Nephron progenitor cell (in vitro differentiated cells): Measurements from ENCODE around the gene RHNO1.

Experiments used
- DNase-seq: peaks from one replicate; pipeline ENCODE4 v3.0.0; 2021
- H3K27ac Mint-ChIP-seq: 2 replicates; pipeline ENCODE4 v1.8.0; 2021; ENCODE audit warnings: mild to moderate bottlenecking, moderate library complexity, mixed read lengths
- H3K27me3 Mint-ChIP-seq: 2 replicates; pipeline ENCODE4 v1.8.0; 2021; ENCODE audit warnings: mild to moderate bottlenecking, low read depth, mixed read lengths; ENCODE audit not compliant: poor library complexity
- H3K36me3 Mint-ChIP-seq: 2 replicates; pipeline ENCODE4 v1.8.0; 2021; ENCODE audit warnings: low read depth, mixed read lengths
- H3K4me1 Mint-ChIP-seq: 2 replicates; pipeline ENCODE4 v1.8.0; 2021; ENCODE audit warnings: mixed read lengths
- H3K4me3 Mint-ChIP-seq: 2 replicates; pipeline ENCODE4 v1.8.0; 2021; ENCODE audit warnings: mild to moderate bottlenecking, moderate library complexity, mixed read lengths
- H3K9me3 Mint-ChIP-seq: 2 replicates; pipeline ENCODE4 v1.8.0; 2021; ENCODE audit warnings: mild to moderate bottlenecking, moderate library complexity, mixed read lengths
- CTCF ChIP-seq: fragments of 200-600 bp; sonication (generic); IDR thresholded peaks from 2 replicates; pipeline ENCODE4 v1.5.0; 2021; ENCODE audit warnings: antibody characterized with exemption

Gene RHNO1

GRCh38 chr12:2834581-2835491 is 42.2 kb upstream of the RHNO1 start, which contains the start of gene NRIP2:
TSS of gene NRIP2 (minus strand) at chr12:2835035. CDS start at chr12:2834983, 52 bp downstream.
- TF ChIP-seq CTCF: no peak
- DNase-seq: peak; percentile 50
- peak within 1 kb of the TSS; percentile 57 for H3K27ac Mint-ChIP-seq
- H3K4me1 Mint-ChIP-seq: peaks cover 52% of the 10 kb centered on the region
- H3K36me3 Mint-ChIP-seq: peaks cover 34% of the 10 kb centered on the region
- H3K4me3 Mint-ChIP-seq: peak within 1 kb of the TSS; percentile 72
- H3K27me3 Mint-ChIP-seq: peaks cover 4% of the 10 kb centered on the region
- no peaks in the 10 kb centered on the region for H3K9me3 Mint-ChIP-seq

- Mint-ChIP-seq H3K4me1 (peaks cover 52% of the 10 kb centered on the region), H3K36me3 (peaks cover 30% of the 10 kb centered on the region), H3K9me3 (no peaks in the 10 kb centered on the region), H3K27me3 (peaks cover 6% of the 10 kb centered on the region), H3K27ac (no peak overlapping the region), H3K4me3 (peak overlapping the region; percentile 0)
- DNase-seq: no peak
- no peak for TF ChIP-seq CTCF
These were observed 41.2 kb upstream of the RHNO1 start for GRCh38 chr12:2835691-2836403.

DNA sequence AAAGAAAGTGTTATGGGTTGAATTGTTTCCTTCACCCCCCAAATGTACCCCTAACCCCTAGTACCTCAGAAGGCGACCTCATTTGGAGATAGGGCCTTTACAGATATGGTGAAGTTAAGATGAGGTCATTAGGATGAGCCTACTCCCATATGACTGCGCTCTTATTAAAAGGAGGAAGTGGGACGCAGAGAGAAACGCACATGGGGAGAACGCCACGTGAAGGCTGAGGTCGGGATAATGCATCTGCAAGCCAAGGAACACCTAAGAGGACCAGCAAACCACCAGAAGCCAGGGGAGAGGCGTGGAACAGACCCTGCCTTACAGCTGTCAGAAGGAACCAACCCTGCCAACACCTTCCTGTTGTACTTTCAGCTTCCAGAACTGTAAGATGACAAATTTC is 40.4 kb upstream of the RHNO1 start:
- TF ChIP-seq CTCF: no peak
- peaks cover 6% of the 10 kb centered on the region for H3K27me3 Mint-ChIP-seq

GRCh38 chr12:2841056-2841650 is 35.9 kb upstream of the RHNO1 start:
- H3K27me3 Mint-ChIP-seq: peaks cover 14% of the 10 kb centered on the region
- no peak overlapping the region for H3K27ac Mint-ChIP-seq
- TF ChIP-seq CTCF: no peak
- H3K36me3 Mint-ChIP-seq: peaks cover 26% of the 10 kb centered on the region
- no peaks in the 10 kb centered on the region for H3K9me3 Mint-ChIP-seq
- no peak overlapping the region for H3K4me3 Mint-ChIP-seq
- H3K4me1 Mint-ChIP-seq: peaks cover 29% of the 10 kb centered on the region
- no peak for DNase-seq

More for the DNA sequence above, 40.4 kb upstream of the RHNO1 start:
- peaks cover 27% of the 10 kb centered on the region for H3K36me3 Mint-ChIP-seq
- H3K4me1 Mint-ChIP-seq: peaks cover 52% of the 10 kb centered on the region
- H3K27ac Mint-ChIP-seq: no peak overlapping the region
- DNase-seq: no peak
- no peaks in the 10 kb centered on the region for H3K9me3 Mint-ChIP-seq
- H3K4me3 Mint-ChIP-seq: no peak overlapping the region

DNA sequence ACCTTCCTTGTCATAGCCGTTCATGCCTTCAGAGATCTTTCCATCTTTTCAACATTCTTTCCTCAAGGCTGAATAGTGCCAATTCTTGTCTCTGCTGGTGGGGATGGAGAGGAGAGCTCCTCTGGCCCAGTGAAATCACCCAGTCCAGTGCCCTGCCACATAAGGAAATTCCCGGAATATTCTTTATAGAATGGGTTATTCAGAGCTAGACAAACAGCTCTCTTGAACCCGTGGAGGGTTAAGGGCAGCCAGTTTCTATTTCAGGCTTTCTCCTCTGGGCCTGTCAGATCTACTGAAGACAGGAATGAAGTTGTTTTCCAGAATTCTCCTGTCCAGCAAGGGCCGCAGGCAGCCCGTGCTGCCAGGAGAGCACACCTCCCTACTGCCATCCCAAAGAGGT is 34.1 kb upstream of the RHNO1 start:
- DNase-seq: no peak
- H3K4me1 Mint-ChIP-seq: peaks cover 45% of the 10 kb centered on the region
- peaks cover 25% of the 10 kb centered on the region for H3K36me3 Mint-ChIP-seq
- H3K27ac Mint-ChIP-seq: no peak overlapping the region
- H3K4me3 Mint-ChIP-seq: no peak overlapping the region
- peaks cover 11% of the 10 kb centered on the region for H3K27me3 Mint-ChIP-seq
- no peak for TF ChIP-seq CTCF
- H3K9me3 Mint-ChIP-seq: no peaks in the 10 kb centered on the region
